AG10803 (cell line): ENCODE results near the gene HYDIN.
A peak's percentile ranks its signal among the peaks of the same experiment; 100 is the strongest.
"Not testable (repeated sequence)": the region's sequence is repeated elsewhere in the genome, so short reads cannot be mapped to it uniquely, and the experiment has no call there.

Experiments
- DNase-seq: peaks from one replicate; pipeline ENCODE4 v3.0.0; 2010; ENCODE audit warnings: low read depth
- H3K4me3 ChIP-seq: 2 replicates; pipeline ENCODE4 v1.5.1; 2011; ENCODE audit warnings: mild to moderate bottlenecking, low read length, control low read depth

HYDIN gene

GRCh38 chr16:70953824-70954223, 276.7 kb downstream of the HYDIN start:
- H3K4me3 ChIP-seq, DNase-seq: not testable (repeated sequence)

- DNase-seq, H3K4me3 ChIP-seq: not testable (repeated sequence)
These were observed 287.0 kb downstream of the HYDIN start for GRCh38 chr16:70943551-70943950.

GRCh38 chr16:70939690-70940359, 290.7 kb downstream of the HYDIN start:
- not testable (repeated sequence) for H3K4me3 ChIP-seq, DNase-seq

GRCh38 chr16:70936781-70937525, 293.6 kb downstream of the HYDIN start:
- H3K4me3 ChIP-seq: not testable (repeated sequence)
- peak; percentile 76 for DNase-seq

- not testable (repeated sequence) for H3K4me3 ChIP-seq, DNase-seq
These were observed 295.2 kb downstream of the HYDIN start for GRCh38 chr16:70935325-70935724.

- not testable (repeated sequence) for DNase-seq, H3K4me3 ChIP-seq
These were observed 296.8 kb downstream of the HYDIN start for GRCh38 chr16:70933746-70934145.

- H3K4me3 ChIP-seq, DNase-seq: not testable (repeated sequence)
These were observed 299.8 kb downstream of the HYDIN start for GRCh38 chr16:70930757-70931156.

- DNase-seq, H3K4me3 ChIP-seq: not testable (repeated sequence)
These were observed 308.4 kb downstream of the HYDIN start for GRCh38 chr16:70922164-70922563.

- not testable (repeated sequence) for H3K4me3 ChIP-seq, DNase-seq
These were observed 309.9 kb downstream of the HYDIN start for GRCh38 chr16:70920661-70921060.

GRCh38 chr16:70888208-70888607, 342.3 kb downstream of the HYDIN start:
- not testable (repeated sequence) for H3K4me3 ChIP-seq, DNase-seq

- not testable (repeated sequence) for H3K4me3 ChIP-seq, DNase-seq
These were observed 345.9 kb downstream of the HYDIN start for GRCh38 chr16:70884652-70885051.

GRCh38 chr16:70882311-70882710, 348.2 kb downstream of the HYDIN start:
- not testable (repeated sequence) for DNase-seq, H3K4me3 ChIP-seq

- not testable (repeated sequence) for H3K4me3 ChIP-seq, DNase-seq
These were observed 352.6 kb downstream of the HYDIN start for GRCh38 chr16:70877895-70878294.

GRCh38 chr16:70876442-70876841, 354.1 kb downstream of the HYDIN start:
- not testable (repeated sequence) for H3K4me3 ChIP-seq, DNase-seq

- peak; percentile 0 for DNase-seq
- H3K4me3 ChIP-seq: not testable (repeated sequence)
These were observed 365.8 kb downstream of the HYDIN start for GRCh38 chr16:70864698-70865097.

- not testable (repeated sequence) for H3K4me3 ChIP-seq, DNase-seq
These were observed 368.5 kb downstream of the HYDIN start for GRCh38 chr16:70861996-70862395.

- not testable (repeated sequence) for H3K4me3 ChIP-seq
- DNase-seq: peak; percentile 0
These were observed 379.2 kb downstream of the HYDIN start for GRCh38 chr16:70851299-70851698.

GRCh38 chr16:70823498-70824118, 406.9 kb downstream of the HYDIN start:
- not testable (repeated sequence) for H3K4me3 ChIP-seq, DNase-seq

- not testable (repeated sequence) for DNase-seq, H3K4me3 ChIP-seq
These were observed 407.8 kb downstream of the HYDIN start for GRCh38 chr16:70822734-70823133.

- H3K4me3 ChIP-seq, DNase-seq: not testable (repeated sequence)
These were observed 412.4 kb downstream of the HYDIN start for GRCh38 chr16:70818088-70818487.
